Measurements from ENCODE around the gene BAIAP3.

GRCh38 chr16:1317479-1318267 is 15.8 kb upstream of the BAIAP3 start:
- TF ChIP-seq EZH2phosphoT487 (IDR thresholded peaks at IDR 0.05; ENCODE audit: insufficient read depth, low read depth), result no peak
- no peak for TF ChIP-seq EZH2 (IDR thresholded peaks at IDR 0.05; ENCODE audit: insufficient read depth, poor library complexity, severe bottlenecking)
